Kidney tubule cell (primary cell): Measurements from ENCODE around the gene TMEM31.
"Not testable (repeated sequence)": the region's sequence is repeated elsewhere in the genome, so short reads cannot be mapped to it uniquely, and the experiment has no call there.

Source experiments
- DNase-seq: peaks from one replicate; pipeline ENCODE4 v3.0.0-alpha.2; 2018; ENCODE audit warnings: low spot score

The TMEM31 gene

GRCh38 chrX:103726477-103726876, 15.8 kb downstream of the TMEM31 start:
- DNase-seq: no peak

- DNase-seq: no peak
Observed at GRCh38 chrX:103727115-103727514, 16.4 kb downstream of the TMEM31 start.

GRCh38 chrX:103729015-103729414, 18.3 kb downstream of the TMEM31 start:
- no peak for DNase-seq

GRCh38 chrX:103730147-103730795, 19.6 kb downstream of the TMEM31 start:
- DNase-seq: no peak

GRCh38 chrX:103730796-103731493, 20.2 kb downstream of the TMEM31 start:
- DNase-seq: no peak

GRCh38 chrX:103733017-103733416, 22.3 kb downstream of the TMEM31 start:
- no peak for DNase-seq

- no peak for DNase-seq
Observed at GRCh38 chrX:103734125-103734760, 23.5 kb downstream of the TMEM31 start.

GRCh38 chrX:103737696-103738095, 27.0 kb downstream of the TMEM31 start:
- DNase-seq: no peak

GRCh38 chrX:103739421-103739820, 28.7 kb downstream of the TMEM31 start:
- DNase-seq: no peak

GRCh38 chrX:103741879-103742278, 31.2 kb downstream of the TMEM31 start:
- DNase-seq: no peak

GRCh38 chrX:103742339-103742738, 31.6 kb downstream of the TMEM31 start:
- DNase-seq: no peak

GRCh38 chrX:103747163-103747562, 36.5 kb downstream of the TMEM31 start:
- no peak for DNase-seq

GRCh38 chrX:103754401-103754800, 43.7 kb downstream of the TMEM31 start:
- no peak for DNase-seq

GRCh38 chrX:103756736-103757135, 46.0 kb downstream of the TMEM31 start:
- DNase-seq: no peak

GRCh38 chrX:103758555-103758954, 47.8 kb downstream of the TMEM31 start:
- no peak for DNase-seq

GRCh38 chrX:103763541-103763940, 52.8 kb downstream of the TMEM31 start:
- not testable (repeated sequence) for DNase-seq
